ENCODE results near the gene CABS1.

DNA sequence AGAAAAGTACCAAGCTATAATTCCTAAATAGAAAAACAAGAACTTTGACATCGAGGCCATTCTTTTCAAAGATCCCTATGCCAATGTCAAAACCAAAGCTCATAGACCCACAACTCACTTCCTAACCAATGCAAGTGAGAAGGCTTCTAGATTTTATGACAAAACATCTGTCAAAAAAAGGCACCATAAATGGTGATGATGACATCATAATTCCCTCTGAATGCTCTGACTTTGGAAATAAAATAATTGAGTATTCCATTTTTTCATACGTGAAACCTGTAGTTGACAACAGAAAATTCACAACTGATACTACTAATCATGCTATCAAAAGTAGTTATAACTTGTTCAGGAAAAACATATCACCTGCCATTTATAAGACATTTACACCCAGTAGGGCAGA, 8.7 kb upstream of the CABS1 start:
- TF ChIP-seq, protein P1, sequence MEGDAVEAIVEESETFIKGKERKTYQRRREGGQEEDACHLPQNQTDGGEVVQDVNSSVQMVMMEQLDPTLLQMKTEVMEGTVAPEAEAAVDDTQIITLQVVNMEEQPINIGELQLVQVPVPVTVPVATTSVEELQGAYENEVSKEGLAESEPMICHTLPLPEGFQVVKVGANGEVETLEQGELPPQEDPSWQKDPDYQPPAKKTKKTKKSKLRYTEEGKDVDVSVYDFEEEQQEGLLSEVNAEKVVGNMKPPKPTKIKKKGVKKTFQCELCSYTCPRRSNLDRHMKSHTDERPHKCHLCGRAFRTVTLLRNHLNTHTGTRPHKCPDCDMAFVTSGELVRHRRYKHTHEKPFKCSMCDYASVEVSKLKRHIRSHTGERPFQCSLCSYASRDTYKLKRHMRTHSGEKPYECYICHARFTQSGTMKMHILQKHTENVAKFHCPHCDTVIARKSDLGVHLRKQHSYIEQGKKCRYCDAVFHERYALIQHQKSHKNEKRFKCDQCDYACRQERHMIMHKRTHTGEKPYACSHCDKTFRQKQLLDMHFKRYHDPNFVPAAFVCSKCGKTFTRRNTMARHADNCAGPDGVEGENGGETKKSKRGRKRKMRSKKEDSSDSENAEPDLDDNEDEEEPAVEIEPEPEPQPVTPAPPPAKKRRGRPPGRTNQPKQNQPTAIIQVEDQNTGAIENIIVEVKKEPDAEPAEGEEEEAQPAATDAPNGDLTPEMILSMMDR (IDR thresholded peaks at IDR 0.05), result no peak
- TF ChIP-seq EP300 (IDR thresholded peaks at IDR 0.05), result no peak

Measured in tibial nerve (tissue), 4 donors.